ENCODE data around the gene BEND7. TPM values are rescaled to one million over a fixed set of nuclear protein-coding genes. Genes with fewer than 3 reads are reported as not detected.

BEND7 gene
- total and polyA plus RNA-seq, 2 of the 4 experiments (the other 2 are of a cell fraction): 2.3 to 3.5 TPM

GRCh38 chr10:13401142-13401541 is 127.7 kb downstream of the BEND7 start:
- Histone ChIP-seq H3K36me3 (ENCODE audit: control insufficient read depth, insufficient read depth, low read length) (no peaks in the 10 kb centered on the region), H3K9me3 (ENCODE audit: control insufficient read depth, insufficient read depth, low read length) (0 out of 2 replicates have a peak, but pooled peaks cover 2% of the 10 kb centered on the region), H3K18ac (ENCODE audit: low read depth, low read length) (no peak overlapping the region), H3K4me3 (ENCODE audit: insufficient read depth, low read depth, low read length) (no peak overlapping the region), H3K9ac (ENCODE audit: low read depth, low read length) (no peak overlapping the region), H3K4me2 (ENCODE audit: low read depth, low read length) (no peak overlapping the region), H3K9me1 (ENCODE audit: insufficient read depth, low read length) (no peaks in the 10 kb centered on the region), H2AK9ac (replicated peaks; ENCODE audit: low read depth, low read length, poor library complexity) (no peak overlapping the region), H4K91ac (ENCODE audit: insufficient read depth, low read depth, low read length) (no peak overlapping the region), H2BK15ac (ENCODE audit: low read depth, low read length) (no peak overlapping the region), H4K20me1 (ENCODE audit: insufficient read depth, low read length) (no peaks in the 10 kb centered on the region), H2AK5ac (ENCODE audit: low read depth, low read length) (no peak overlapping the region), H2BK120ac (ENCODE audit: low read depth, low read length) (no peak overlapping the region), H3K27me3 (ENCODE audit: control insufficient read depth, insufficient read depth, low read length) (peaks cover 9% of the 10 kb centered on the region), H3K79me1 (ENCODE audit: low read depth in 1 of 2, low read length in 2 of 2) (no peaks in the 10 kb centered on the region), H3K27ac (ENCODE audit: insufficient read depth, low read length) (no peak overlapping the region), H3K56ac (ENCODE audit: extremely low read depth, insufficient read depth, low read length) (no peak overlapping the region), H2BK5ac (ENCODE audit: low read depth, low read length, poor library complexity, severe bottlenecking) (no peak overlapping the region), H3K23ac (ENCODE audit: low read depth, low read length) (no peak overlapping the region), H2AFZ (replicated peaks; ENCODE audit: low read length, poor library complexity) (no peak overlapping the region), H3K4ac (ENCODE audit: low read depth, low read length) (no peak overlapping the region), H2BK20ac (ENCODE audit: low read depth, low read length) (no peak overlapping the region), H3K4me1 (ENCODE audit: control insufficient read depth, insufficient read depth, low read length) (no peaks in the 10 kb centered on the region), H4K8ac (ENCODE audit: low read depth in 2 of 2, low read length in 2 of 2) (no peak overlapping the region), H4K5ac (ENCODE audit: low read depth, low read length) (no peak overlapping the region), H3K14ac (replicated peaks; ENCODE audit: low read depth, low read length) (no peak overlapping the region)
- no peak for DNase-seq
- dilution Hi-C loops (cut with HindIII; ENCODE audit: low sequenced_read_pairs, unreplicated experiment): no loop called here
- TF ChIP-seq POLR2A (IDR thresholded peaks at IDR 0.05; ENCODE audit: low read depth, low read length) (no peak), CEBPB (IDR thresholded peaks at IDR 0.05; ENCODE audit: low read depth, low read length) (no peak), RFX5 (IDR thresholded peaks at IDR 0.05; ENCODE audit: low read depth, low read length) (no peak), FOS (IDR thresholded peaks at IDR 0.05; ENCODE audit: low read depth, low read length) (no peak), USF2 (IDR thresholded peaks at IDR 0.05; ENCODE audit: low read depth, low read length) (no peak), SMC3 (IDR thresholded peaks at IDR 0.05; ENCODE audit: low read depth, low read length) (no peak), CHD1 (IDR thresholded peaks at IDR 0.05; ENCODE audit: low read depth, low read length) (no peak), MAFK (IDR thresholded peaks at IDR 0.05; ENCODE audit: low read depth, low read length) (no peak), CTCF (conservative IDR thresholded peaks at IDR 0.05; ENCODE audit: low read depth, low read length) (no peak)
- TF ChIP-seq, protein P1, sequence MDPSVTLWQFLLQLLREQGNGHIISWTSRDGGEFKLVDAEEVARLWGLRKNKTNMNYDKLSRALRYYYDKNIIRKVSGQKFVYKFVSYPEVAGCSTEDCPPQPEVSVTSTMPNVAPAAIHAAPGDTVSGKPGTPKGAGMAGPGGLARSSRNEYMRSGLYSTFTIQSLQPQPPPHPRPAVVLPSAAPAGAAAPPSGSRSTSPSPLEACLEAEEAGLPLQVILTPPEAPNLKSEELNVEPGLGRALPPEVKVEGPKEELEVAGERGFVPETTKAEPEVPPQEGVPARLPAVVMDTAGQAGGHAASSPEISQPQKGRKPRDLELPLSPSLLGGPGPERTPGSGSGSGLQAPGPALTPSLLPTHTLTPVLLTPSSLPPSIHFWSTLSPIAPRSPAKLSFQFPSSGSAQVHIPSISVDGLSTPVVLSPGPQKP (IDR thresholded peaks at IDR 0.05; ENCODE audit: borderline replicate concordance, low read depth, low read length): no peak
- no TSS peak for BruUV-seq (replicated peaks)
- in situ Hi-C loops (cut with MboI; ENCODE audit: low sequenced_read_pairs): no loop called here
- ChIA-PET CTCF (no interaction called here), POLR2A (ENCODE audit: unreplicated experiment) (no interaction called here)
- no CpG with 5 or more reads among the region's 3 CpGs for WGBS, 2 experiments (ENCODE audit: extremely low coverage in 2 of 2, insufficient read length in 1 of 2)
- ATAC-seq (ENCODE audit: low read depth): no peak
- intact Hi-C loops (cut with micrococcal nuclease): no loop called here

Measured in IMR-90 (cell line).